K562 (cell line): ENCODE data around the gene RTCA. TPM values are rescaled to one million over a fixed set of nuclear protein-coding genes. Genes with fewer than 3 reads are reported as not detected.

ENCODE experiments used
- ATAC-seq: fragments of 200-7000 bp; cut with Tn5 transposase; 3 replicates; pipeline ENCODE4 v1.9.1; 2020; ENCODE audit warnings: moderate library complexity
- BruUV-seq: library from RNA; stranded (reverse); fragments of 400-500 nt; replicated peaks from 2 replicates; lab custom pipeline; 2021; lab: Mats Ljungman, UMichigan
- CTCF ChIA-PET: fragments of 300-600 bp; formaldehyde crosslinking; extraction: SDS; loops from one replicate; lab custom pipeline; 2021; ENCODE audit warnings: low intra/inter-chr PET ratio; lab: Yijun Ruan, JAX
- POLR2A ChIA-PET: fragments of 300-600, 350-650 bp; sonication (Branson Sonifier 250); formaldehyde crosslinking; extraction: SDS; loops from one replicate; lab custom pipeline; 2021; ENCODE audit warnings: antibody characterized with exemption, inconsistent platforms; lab: Yijun Ruan, JAX
- DNase-seq, 4 experiments: peaks; one replicate each; pipeline versions ENCODE4 v3.0.0 to v3.0.0-alpha.2; 2011 to 2018; ENCODE audit warnings: low spot score in 3 of 4, mixed read lengths in 3 of 4; ENCODE audit errors: extremely low read depth in 1 of 4
- FAIRE-seq: peaks from 2 replicates; lab custom pipeline; 2011; peaks lifted over from hg19 to GRCh38; lab: Jason Lieb, UNC
- H2AFZ ChIP-seq: 2 replicates; pipeline ENCODE4 v1.6.0; 2011; ENCODE audit warnings: low read depth, low read length, control low read depth, inconsistent platforms
- H3K27ac ChIP-seq: fragments of 200-600 bp; 3 replicates; pipeline ENCODE4 v1.8.0; 2011; ENCODE audit warnings: low read depth, mild to moderate bottlenecking, control low read depth, inconsistent platforms, low read length, moderate library complexity, mixed read lengths; ENCODE audit errors: extremely low read depth
- H3K27me3 ChIP-seq, 2 experiments: fragments of 300-600 bp in 1 of 2; 2 replicates in 1 of 2; 3 replicates in 1 of 2; pipeline versions ENCODE4 v1.6.0 to v1.8.0; 2011; ENCODE audit warnings: inconsistent platforms in 2 of 2, low read length in 2 of 2, mild to moderate bottlenecking in 1 of 2, mixed read lengths in 1 of 2, moderate library complexity in 1 of 2; ENCODE audit not compliant: control insufficient read depth in 2 of 2, insufficient read depth in 2 of 2
- H3K36me3 ChIP-seq: fragments of 300-600 bp; 3 replicates; pipeline ENCODE4 v1.8.0; 2011; ENCODE audit warnings: mild to moderate bottlenecking, low read length, inconsistent platforms; ENCODE audit not compliant: control insufficient read depth, insufficient read depth
- H3K4me1 ChIP-seq, 2 experiments: fragments of 200-600 bp in 1 of 2; replicated peaks in 1 of 2; 2 replicates in 1 of 2; 3 replicates in 1 of 2; pipeline versions ENCODE4 v1.5.1 to v1.8.0; 2011; ENCODE audit warnings: inconsistent platforms in 2 of 2, low read length in 2 of 2, mild to moderate bottlenecking in 1 of 2, mixed read lengths in 1 of 2, moderate library complexity in 1 of 2; ENCODE audit not compliant: control insufficient read depth in 2 of 2, insufficient read depth in 2 of 2
- H3K4me2 ChIP-seq: 2 replicates; pipeline ENCODE4 v1.6.1; 2011; ENCODE audit warnings: low read length, control low read depth, inconsistent platforms, mixed read lengths; ENCODE audit not compliant: insufficient read depth
- H3K4me3 ChIP-seq: fragments of 200-600 bp; sonication (generic), shearing (Covaris generic); 2 replicates; pipeline ENCODE4 v1.5.1; 2016; ENCODE audit warnings: control low read depth, inconsistent platforms
- H3K79me2 ChIP-seq: fragments of 200-600 bp; 3 replicates; pipeline ENCODE4 v1.8.0; 2011; ENCODE audit warnings: low read length, inconsistent platforms; ENCODE audit not compliant: control insufficient read depth, insufficient read depth
- H3K9ac ChIP-seq, 2 experiments: 2 replicates each; pipeline versions ENCODE4 v1.6.0 to v1.6.1; 2011; ENCODE audit warnings: low read depth in 2 of 2, low read length in 2 of 2, control low read depth in 1 of 2, inconsistent platforms in 1 of 2, mild to moderate bottlenecking in 1 of 2, mixed read lengths in 1 of 2; ENCODE audit not compliant: insufficient read depth in 1 of 2
- H3K9me1 ChIP-seq: one replicate; pipeline ENCODE4 v1.6.0; 2011; ENCODE audit warnings: inconsistent platforms, mild to moderate bottlenecking, low read length, moderate library complexity; ENCODE audit not compliant: control insufficient read depth, insufficient read depth
- H3K9me3 ChIP-seq: replicated peaks from 2 replicates; pipeline ENCODE4 v1.5.1; 2011; ENCODE audit warnings: low read depth, low read length, inconsistent platforms; ENCODE audit not compliant: control insufficient read depth, insufficient read depth
- H4K20me1 ChIP-seq: replicated peaks from 2 replicates; pipeline ENCODE4 v1.6.1; 2011; ENCODE audit warnings: low read length, inconsistent platforms, mixed read lengths; ENCODE audit not compliant: control insufficient read depth, insufficient read depth
- ADNP ChIP-seq: fragments of 200-800 bp; sonication (Bioruptor generic); IDR thresholded peaks from 2 replicates; pipeline ENCODE4 v1.6.1; 2016; ENCODE audit warnings: missing genetic modification characterization, missing compliant biosample characterization
- C11orf30 ChIP-seq: fragments of 450-650 bp; IDR thresholded peaks from 2 replicates; pipeline ENCODE4 v1.6.1; 2016; ENCODE audit warnings: low read depth, mild to moderate bottlenecking
- CTBP1 ChIP-seq: fragments of 450-650 bp; IDR thresholded peaks from 2 replicates; pipeline ENCODE4 v1.6.1; 2016; ENCODE audit warnings: borderline replicate concordance
- KDM4B ChIP-seq, 2 experiments: fragments of 450-650 bp in 1 of 2; sonication (generic) in 1 of 2; IDR thresholded peaks; 2 replicates each; pipeline ENCODE4 v1.6.1; 2016 to 2017; ENCODE audit warnings: borderline replicate concordance in 2 of 2, antibody characterized with exemption in 1 of 2, low read depth in 1 of 2, mild to moderate bottlenecking in 1 of 2
- KLF6 ChIP-seq: fragments of 250-450 bp; sonication (Bioruptor Pico); IDR thresholded peaks from 2 replicates; pipeline ENCODE4 v1.4.0; 2020; ENCODE audit warnings: mild to moderate bottlenecking, moderate library complexity, borderline replicate concordance
- MAFF ChIP-seq: IDR thresholded peaks from 2 replicates; pipeline ENCODE4 v1.6.1; 2012; ENCODE audit warnings: low read length, improper control_type of control experiment
- MAFG ChIP-seq: fragments of 450-650 bp; conservative IDR thresholded peaks from 2 replicates; pipeline ENCODE4 v1.6.1; 2016; ENCODE audit warnings: missing genetic modification characterization, missing compliant biosample characterization
- MCM5 ChIP-seq: fragments of 450-650 bp; IDR thresholded peaks from 2 replicates; pipeline ENCODE4 v1.6.1; 2016; ENCODE audit warnings: low read depth
- MECOM ChIP-seq: fragments of 250-450 bp; sonication (Bioruptor Pico); IDR thresholded peaks from 2 replicates; pipeline ENCODE4 v1.8.0; 2022; ENCODE audit warnings: inconsistent platforms
- OTX1 ChIP-seq: fragments of 450-650 bp; formaldehyde crosslinking; IDR thresholded peaks from 2 replicates; pipeline ENCODE4 v1.4.0; 2022; ENCODE audit warnings: mild to moderate bottlenecking
- RBFOX2 ChIP-seq: fragments of 200-400 bp; formaldehyde crosslinking; IDR thresholded peaks from 2 replicates; pipeline ENCODE4 v1.6.1; 2017; ENCODE audit warnings: low read depth, mild to moderate bottlenecking, low read length, moderate library complexity
- RCOR1 ChIP-seq, 2 experiments: IDR thresholded peaks; 2 replicates each; pipeline ENCODE4 v1.6.1; 2012; ENCODE audit warnings: low read depth in 2 of 2, low read length in 2 of 2, borderline replicate concordance in 1 of 2, improper control_type of control experiment in 1 of 2
- RNF2 ChIP-seq: sonication (generic); IDR thresholded peaks from 2 replicates; pipeline ENCODE4 v1.6.1; 2016
- TBL1XR1 ChIP-seq, 2 experiments: IDR thresholded peaks; 2 replicates each; pipeline ENCODE4 v1.6.1; 2012; ENCODE audit warnings: improper control_type of control experiment in 2 of 2, low read length in 2 of 2, mild to moderate bottlenecking in 1 of 2
- TSHZ1 ChIP-seq: fragments of 250-450 bp; sonication (Bioruptor Pico); IDR thresholded peaks from 2 replicates; pipeline ENCODE4 v1.4.0; 2020; ENCODE audit warnings: mild to moderate bottlenecking, moderate library complexity
- ZBTB8A ChIP-seq: fragments of 450-650 bp; IDR thresholded peaks from 2 replicates; pipeline ENCODE4 v1.6.1; 2018; ENCODE audit warnings: mild to moderate bottlenecking, moderate library complexity; ENCODE audit not compliant: partially characterized antibody
- ZNF274 ChIP-seq: IDR thresholded peaks from 2 replicates; pipeline ENCODE4 v1.6.1; 2011; ENCODE audit warnings: low read depth, mild to moderate bottlenecking, low read length, moderate library complexity, borderline replicate concordance
- ZNF316 ChIP-seq: fragments of 450-650 bp; IDR thresholded peaks from 2 replicates; pipeline ENCODE4 v1.6.1; 2016
- whole genome bisulfite sequencing: fragments of 100-300 bp; shearing (Covaris generic); methylation state at CpG from one replicate; pipeline ENCODE4 v1.1.6; 2016; ENCODE audit warnings: low coverage, mixed read lengths; ENCODE audit not compliant: insufficient coverage; ENCODE audit errors: missing lambda C conversion rate; 5-methylcytosine and 5-hydroxymethylcytosine counted together
- in situ Hi-C: fragments of 300-500 bp; cut with MboI; formaldehyde crosslinking; loops from 4 replicates; pipeline ENCODE4 v1.15.0; 2018; ENCODE audit warnings: inconsistent platforms, mixed read lengths
- intact Hi-C: fragments of 100-400 bp; cut with micrococcal nuclease; formaldehyde crosslinking; loops from 2 replicates; pipeline ENCODE4 v1.14.2; 2022
- polyA plus RNA-seq, 8 experiments: library from polyadenylated mRNA; depleted of rRNA in 4 of 8; stranded (reverse) in 5 of 8; unstranded in 3 of 8; fragments of >200 nt; fragmentation: Nextera tagmentation in 2 of 8; fragmentation: Illumina TruSeq in 1 of 8; extraction: Ambion mirVana in 2 of 8; extraction: Trizol in 1 of 8; gene quantifications; 2 replicates each; pipeline versions ENCODE4 v1.2.1 to v1.2.3, GENCODE V29; 2011 to 2014; ENCODE audit warnings: inconsistent platforms in 1 of 8, missing spikeins in 1 of 8
- total RNA-seq, 7 experiments: library from RNA; depleted of rRNA in 6 of 7; stranded (reverse); fragments of >200 nt in 6 of 7; fragmentation: Illumina TruSeq in 2 of 7; extraction: Trizol in 2 of 7; gene quantifications; 2 replicates each; pipeline versions ENCODE4 v1.2.1 to v1.2.3, GENCODE V29; 2011 to 2021; ENCODE audit warnings: low replicate concordance in 1 of 7

RTCA gene
- total and polyA plus RNA-seq, 9 of the 15 experiments (the other 6 are each of a cell fraction or from before 2014, with no cell fraction given): 11.6 to 57.2 (median 43.2) TPM

GRCh38 chr1:100342348-100342747 lies 76.3 kb downstream of the RTCA start:
- Histone ChIP-seq H3K9me1 (no peaks in the 10 kb centered on the region), H3K27ac (no peak overlapping the region), H3K4me2 (no peak overlapping the region), H2AFZ (peak overlapping the region; percentile 81; the same call in 1 of the 2 replicates), H3K36me3 (no peaks in the 10 kb centered on the region), H3K9ac (no peak overlapping the region), H3K79me2 (no peaks in the 10 kb centered on the region), H4K20me1 (no peaks in the 10 kb centered on the region), H3K9me3 (no peaks in the 10 kb centered on the region), H3K4me1 (peaks cover 10 to 50% of the 10 kb centered on the region in 2 experiments; a peak in 3 of 5 replicates), H3K4me3 (no peak overlapping the region), H3K27me3 (no peaks in the 10 kb centered on the region)
- BruUV-seq: no TSS peak
- WGBS: 35% methylated on average over 2 of the region's 2 CpGs
- in situ Hi-C loops: no loop called here
- DNase-seq (peak in 2 of 4 experiments; percentile 27 to 31), ATAC-seq (no peak), FAIRE-seq (peak; percentile 62)
- intact Hi-C loops: loop anchor here (5.0 kb wide), 1 partner anchor 305 kb away; a partner anchor contains a TSS
- CTCF ChIA-PET: no interaction called here
- no peak for TF ChIP-seq TSHZ1 (CRISPR knock-in tag)
- TF ChIP-seq KDM4B (IDR thresholded peaks at IDR 0.05; ENCODE audit: borderline replicate concordance in 2 of 2, low read depth in 1 of 2): no peak
- no peak for TF ChIP-seq MCM5
- no peak for TF ChIP-seq ZBTB8A
- TF ChIP-seq RNF2: no peak
- TF ChIP-seq MAFG (tag): peak; percentile 37; the same call in 1 of the 2 replicates
- no peak for TF ChIP-seq KLF6 (CRISPR knock-in tag)
- TF ChIP-seq RBFOX2: no peak
- peak; percentile 70 for TF ChIP-seq ZNF316
- 0 out of 2 replicates have a peak, but pooled peaks have one; percentile 38 for TF ChIP-seq ADNP (tag)
- peak; percentile 39; the same call in 1 of the 2 replicates for TF ChIP-seq MAFF
- no peak for TF ChIP-seq TBL1XR1 (IDR thresholded peaks at IDR 0.05; ENCODE audit: low read length in 2 of 2)
- TF ChIP-seq C11orf30: peak; percentile 71
- no peak for TF ChIP-seq OTX1 (CRISPR knock-in tag)
- no peak for TF ChIP-seq ZNF274
- TF ChIP-seq RCOR1 (IDR thresholded peaks at IDR 0.05; ENCODE audit: borderline replicate concordance in 1 of 2, low read depth in 2 of 2, low read length in 2 of 2): peak in 1 of 2 experiments; percentile 42; a peak in 1 of 4 replicates
- peak; percentile 36; the same call in 1 of the 2 replicates for TF ChIP-seq CTBP1
- 0 out of 2 replicates have a peak, but pooled peaks have one; percentile 23 for TF ChIP-seq MECOM (CRISPR knock-in tag)
- POLR2A ChIA-PET: interaction anchor here (0.9 to 1.6 kb wide), 5 partner anchors 9 to 565 kb away, joined by 3 to 8 read pairs (median 4); partner anchors contain the start of gene DBT
